GM18909 (cell line): ENCODE results near the gene SUPT6H.
"Not testable (repeated sequence)": the region's sequence is repeated elsewhere in the genome, so short reads cannot be mapped to it uniquely, and the experiment has no call there.

Experiments
- ATAC-seq: cut with Tn5 transposase; IDR thresholded peaks from one replicate; pipeline ENCODE4 v1.9.1; 2021; ENCODE audit warnings: mild to moderate bottlenecking; ENCODE audit not compliant: unreplicated experiment, poor library complexity

Gene SUPT6H

DNA sequence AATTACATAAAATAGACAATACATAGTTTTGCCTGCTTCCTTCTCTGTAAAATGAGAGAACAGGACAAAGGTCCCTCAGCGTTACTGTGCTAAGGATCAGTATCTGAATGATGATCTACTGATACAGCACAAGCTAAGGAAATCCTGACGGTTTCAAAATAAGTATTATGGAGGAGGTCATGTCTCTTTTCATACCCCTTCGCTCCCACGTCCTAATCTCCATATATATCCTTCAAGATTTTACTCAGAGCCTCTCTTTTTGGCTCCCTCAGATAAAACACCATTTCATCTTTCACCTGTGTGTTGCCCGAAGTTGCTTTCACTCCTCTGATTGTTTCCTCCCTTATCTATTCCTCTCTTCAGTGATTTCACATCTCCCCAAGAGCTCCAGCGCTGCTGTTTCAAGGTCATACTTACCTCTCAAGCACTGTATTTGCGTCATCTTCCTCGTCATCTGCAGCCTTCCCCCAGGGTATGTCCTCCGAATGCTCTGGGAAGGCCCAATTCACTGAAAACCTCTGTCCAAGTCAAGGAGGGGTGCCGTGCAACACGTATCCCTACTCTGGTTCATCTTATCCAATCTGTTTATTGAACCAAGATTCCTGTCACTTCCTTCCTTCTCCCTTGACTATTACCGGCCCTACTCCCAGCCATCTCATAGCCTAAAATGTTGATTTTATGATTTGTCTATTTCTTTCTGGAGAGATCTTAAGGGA lies 15.8 kb upstream of the SUPT6H start:
- no peak for ATAC-seq

DNA sequence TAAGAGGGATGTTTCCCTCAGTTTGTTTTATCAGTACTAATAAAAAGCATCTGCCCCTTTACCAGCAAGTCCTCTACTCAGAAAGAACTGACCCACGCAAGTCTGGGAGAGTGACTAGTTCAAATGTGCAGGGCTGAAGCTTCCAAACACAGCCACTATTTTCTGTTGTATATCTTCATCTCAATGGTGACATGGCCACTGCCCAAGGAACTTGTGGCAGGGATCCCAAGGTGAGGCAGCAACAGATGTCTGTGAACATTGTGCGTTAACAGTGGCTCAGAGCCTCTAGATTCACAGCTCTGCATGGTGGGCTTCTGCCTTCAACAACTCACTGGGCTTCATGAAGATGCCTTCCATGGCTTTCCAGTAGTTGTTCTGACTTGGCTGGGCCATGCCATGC lies 13.3 kb upstream of the SUPT6H start:
- ATAC-seq = no peak

DNA sequence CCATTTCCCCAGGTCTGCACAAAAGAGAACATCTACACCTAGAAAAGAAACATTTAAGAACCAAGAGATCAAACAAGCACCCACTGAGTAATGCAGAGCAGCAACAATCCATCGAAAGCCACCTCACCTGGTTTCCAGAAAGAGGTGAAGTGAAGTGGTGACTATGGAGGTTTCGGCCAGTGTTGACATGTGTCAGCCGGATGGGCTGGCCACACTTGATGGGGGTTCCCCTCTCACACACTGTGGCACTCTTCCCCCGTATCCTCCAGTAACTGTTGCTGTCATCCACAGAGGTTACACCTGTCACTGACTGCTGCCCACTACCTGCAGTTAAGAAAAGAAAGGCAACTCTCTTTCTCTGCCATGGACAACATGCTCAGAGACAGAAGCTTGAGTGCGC lies 6.8 kb upstream of the SUPT6H start:
- no peak for ATAC-seq

DNA sequence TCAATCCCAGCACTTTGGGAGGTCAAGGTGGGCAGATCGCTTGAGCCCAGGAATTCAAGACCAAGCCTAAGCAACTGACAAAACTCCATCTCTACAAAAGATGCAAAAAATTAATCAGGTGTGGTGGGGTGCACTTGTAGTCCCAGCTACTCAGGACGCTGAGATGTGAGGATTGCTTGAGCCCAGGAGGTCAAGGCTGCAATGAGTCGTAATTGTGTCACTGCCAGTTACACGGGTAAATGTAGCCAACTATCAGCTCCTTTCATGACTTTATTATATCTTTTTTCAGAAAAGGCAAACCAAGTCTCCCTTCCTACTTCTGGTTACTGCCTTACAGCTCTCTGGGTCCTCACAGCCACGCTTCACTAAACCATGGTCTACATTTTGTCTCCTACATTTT lies 4.2 kb upstream of the SUPT6H start:
- ATAC-seq = no peak

DNA sequence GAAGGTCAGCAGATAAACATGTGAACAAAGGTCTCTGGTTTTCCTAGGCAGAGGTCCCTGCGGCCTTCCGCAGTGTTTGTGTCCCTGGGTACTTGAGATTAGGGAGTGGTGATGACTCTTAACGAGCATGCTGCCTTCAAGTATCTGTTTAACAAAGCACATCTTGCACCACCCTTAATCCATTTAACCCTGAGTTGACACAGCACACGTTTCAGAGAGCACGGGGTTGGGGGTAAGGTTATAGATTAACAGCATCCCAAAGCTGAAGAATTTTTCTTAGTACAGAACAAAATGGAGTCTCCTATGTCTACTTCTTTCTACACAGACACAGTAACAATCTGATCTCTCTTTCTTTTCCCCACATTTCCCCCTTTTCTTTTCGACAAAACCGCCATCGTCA lies 3.7 kb upstream of the SUPT6H start:
- ATAC-seq = not testable (repeated sequence)

DNA sequence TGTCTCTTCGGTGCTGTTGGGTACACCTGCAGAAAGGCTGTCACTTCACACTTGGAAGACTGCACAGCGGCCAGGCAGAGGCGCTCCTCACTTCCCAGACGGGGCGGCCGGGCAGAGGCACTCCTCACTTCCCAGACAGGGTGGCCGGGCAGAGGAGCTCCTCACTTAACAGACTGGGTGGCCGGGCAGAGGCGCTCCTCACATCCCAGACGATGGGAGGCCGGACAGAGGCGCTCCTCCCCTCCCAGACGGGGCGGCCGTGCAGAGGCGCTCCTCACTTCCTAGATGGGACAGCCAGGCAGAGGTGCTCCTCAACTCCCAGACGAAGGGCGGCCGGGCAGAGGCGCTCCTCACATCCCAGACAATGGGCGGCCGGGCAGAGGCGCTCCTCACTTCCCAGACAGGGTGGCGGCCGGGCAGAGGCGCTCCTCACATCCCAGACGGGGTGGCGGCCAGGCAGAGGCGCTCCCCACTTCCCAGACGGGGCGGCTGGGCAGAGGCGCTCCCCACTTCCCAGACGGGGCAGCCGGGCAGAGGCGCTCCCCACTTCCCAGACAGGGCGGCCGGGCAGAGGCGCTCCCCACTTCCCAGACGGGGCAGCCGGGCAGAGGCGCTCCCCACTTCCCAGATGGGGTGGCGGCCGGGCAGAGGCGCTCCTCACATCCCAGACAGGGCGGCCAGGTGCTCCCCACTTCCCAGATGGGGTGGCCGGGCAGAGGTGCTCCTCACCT lies 3.1 kb upstream of the SUPT6H start:
- ATAC-seq = not testable (repeated sequence)

DNA sequence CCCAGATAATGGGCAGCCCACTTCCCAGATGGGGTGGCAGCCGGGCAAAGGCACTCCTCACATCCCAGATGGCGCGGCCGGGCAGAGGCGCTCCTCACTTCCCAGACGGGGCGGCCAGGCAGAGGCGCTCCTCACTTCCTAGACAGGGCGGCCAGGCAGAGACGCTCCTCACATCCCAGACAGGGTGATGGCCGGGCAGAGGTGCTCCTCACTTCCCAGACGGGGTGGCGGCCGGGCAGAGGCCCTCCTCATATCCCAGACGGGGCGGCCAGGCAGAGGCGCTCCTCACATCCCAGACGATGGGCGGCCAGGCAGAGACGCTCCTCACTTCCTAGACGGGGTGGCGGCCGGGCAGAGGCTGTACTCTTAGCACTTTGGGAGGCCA lies 2.5 kb upstream of the SUPT6H start:
- not testable (repeated sequence) for ATAC-seq

DNA sequence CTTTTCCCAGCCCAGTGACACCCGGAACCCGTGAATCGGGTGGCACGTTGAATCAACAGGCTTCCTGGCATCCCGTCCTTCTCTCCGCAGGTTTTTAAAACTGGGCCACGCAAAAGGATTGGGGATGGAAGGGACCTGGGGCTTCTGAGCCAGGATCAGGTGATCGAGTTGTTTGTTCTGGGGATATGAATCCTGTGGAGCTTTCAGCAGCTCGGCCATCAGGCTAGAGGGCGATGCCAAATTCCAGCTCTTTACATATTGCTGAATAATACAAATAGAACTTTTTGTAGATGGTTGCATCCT lies 473 bp downstream of the SUPT6H start:
- no peak for ATAC-seq

DNA sequence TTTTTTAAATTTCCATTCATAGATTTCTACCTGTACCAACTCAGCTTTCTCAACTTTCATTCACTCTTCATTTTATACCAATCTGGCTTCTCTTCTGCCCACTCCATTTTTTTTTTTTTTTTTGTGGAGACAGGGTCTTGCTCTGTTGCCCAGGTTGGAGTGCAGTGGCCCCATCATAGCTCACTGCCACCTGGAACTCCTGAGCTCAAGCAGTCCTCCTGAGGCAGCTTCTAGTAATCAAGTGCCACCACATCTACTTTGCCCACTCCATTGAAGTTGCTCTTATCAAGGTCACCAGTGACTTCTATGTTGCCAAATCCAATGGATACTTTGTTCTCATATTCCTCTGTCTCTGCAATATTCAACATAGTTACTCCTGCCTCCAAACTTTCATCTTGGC lies 1.7 kb downstream of the SUPT6H start:
- ATAC-seq = no peak

DNA sequence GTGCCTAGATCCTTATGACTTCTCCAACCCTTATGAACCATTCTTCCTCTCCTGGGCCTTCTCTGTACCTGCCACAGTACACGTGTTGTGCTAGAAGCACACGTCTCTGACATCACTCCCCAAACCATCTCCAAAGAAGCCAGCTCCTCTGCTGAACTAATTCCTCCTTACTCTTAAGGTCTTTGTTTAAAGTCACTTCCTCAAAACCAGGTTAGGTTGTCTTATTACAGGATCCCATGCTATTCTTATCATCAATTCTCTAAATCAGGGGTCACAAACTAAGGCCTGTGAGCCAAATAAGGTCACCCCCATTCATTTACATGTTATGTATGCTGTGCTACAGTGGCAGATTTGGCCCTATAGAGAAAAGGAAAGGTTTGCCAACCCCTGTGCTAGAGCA lies 4.0 kb downstream of the SUPT6H start:
- ATAC-seq = no peak

DNA sequence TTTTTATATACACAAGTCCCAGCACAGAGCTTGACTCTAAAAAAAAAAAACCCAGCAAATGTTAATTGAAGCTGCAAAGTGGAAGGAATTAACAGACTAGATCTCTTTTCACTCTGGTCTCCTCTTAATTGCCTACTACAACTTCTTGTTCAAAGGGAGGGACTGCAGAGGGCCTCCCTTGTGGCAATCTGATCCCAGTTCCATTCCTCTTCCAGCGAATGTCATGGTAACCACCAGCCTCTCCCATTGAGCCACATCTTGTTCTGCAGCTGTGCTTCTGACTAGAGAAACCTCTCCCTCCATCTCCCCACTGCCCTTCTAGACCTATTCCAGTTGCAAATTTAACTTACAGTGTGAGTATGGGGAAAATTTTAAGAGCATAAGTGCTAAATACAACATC lies 5.9 kb downstream of the SUPT6H start:
- no peak for ATAC-seq

DNA sequence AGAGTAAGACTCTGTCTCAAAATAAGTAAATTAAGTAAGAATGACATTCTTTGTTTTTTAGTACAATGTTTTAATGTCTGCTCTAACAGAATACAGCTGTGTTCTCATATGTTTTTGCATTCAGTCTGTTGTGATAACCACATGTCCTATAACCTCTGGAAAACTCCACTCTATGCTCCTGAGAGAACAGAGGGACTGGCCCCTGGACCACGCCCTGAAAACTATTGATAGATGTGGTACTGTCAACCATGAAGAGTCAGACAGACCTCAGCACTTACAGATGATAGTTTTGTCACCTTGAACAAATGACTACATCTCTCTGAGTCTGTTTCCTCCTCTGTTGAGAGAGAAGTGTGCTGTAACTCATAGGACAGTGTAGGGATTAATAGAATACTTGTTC lies 7.9 kb downstream of the SUPT6H start:
- no peak for ATAC-seq

DNA sequence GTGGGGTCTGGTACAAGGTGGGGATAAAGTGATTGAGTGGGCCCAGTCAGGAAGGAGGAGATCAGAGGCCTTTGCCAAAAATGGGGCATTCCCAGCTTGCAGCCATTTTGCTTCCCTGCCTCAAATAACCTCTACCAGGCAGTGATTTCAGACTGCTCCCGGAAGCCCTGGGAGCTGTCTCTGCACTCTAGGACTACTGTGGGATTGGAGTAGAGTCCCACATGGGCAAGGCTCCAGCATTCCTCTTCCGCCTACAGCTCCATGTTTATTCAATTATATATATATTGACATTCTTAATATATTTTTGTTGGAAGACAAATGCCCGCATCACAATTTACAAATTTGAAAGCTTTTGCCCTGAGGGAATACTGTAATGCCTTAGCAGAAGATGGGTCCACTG lies 13.5 kb downstream of the SUPT6H start:
- ATAC-seq = no peak

DNA sequence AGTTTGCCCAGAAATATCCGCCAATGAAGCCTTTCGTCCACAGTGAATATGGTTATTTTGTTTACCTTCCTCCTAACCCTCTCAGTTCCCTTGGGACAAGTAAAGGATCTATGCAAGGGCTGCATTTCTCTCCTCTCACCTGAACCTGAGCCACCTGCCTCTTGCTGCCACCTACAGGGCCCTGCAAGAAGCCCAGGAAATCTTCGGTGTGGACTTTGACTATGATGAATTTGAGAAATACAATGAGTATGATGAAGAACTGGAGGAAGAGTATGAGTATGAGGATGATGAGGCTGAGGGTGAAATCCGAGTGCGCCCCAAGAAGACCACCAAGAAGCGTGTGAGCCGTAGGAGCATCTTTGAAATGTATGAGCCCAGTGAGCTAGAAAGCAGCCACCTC lies 14.0 kb downstream of the SUPT6H start:
- ATAC-seq = no peak

DNA sequence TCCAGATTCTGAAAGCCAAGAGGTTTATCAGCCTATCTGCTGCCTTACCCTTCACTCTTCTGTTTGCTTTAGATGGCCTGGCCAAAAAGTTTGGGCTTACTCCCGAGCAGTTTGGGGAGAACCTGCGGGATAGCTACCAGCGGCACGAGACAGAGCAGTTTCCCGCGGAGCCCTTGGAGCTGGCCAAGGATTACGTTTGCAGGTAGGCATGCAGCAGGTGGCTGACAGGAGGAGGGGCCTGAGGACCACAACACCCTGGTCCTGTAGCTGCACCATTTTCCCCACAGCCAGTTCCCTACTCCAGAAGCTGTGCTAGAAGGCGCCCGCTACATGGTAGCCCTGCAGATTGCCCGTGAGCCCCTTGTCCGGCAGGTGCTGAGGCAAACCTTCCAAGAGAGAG lies 20.6 kb downstream of the SUPT6H start:
- no peak for ATAC-seq

DNA sequence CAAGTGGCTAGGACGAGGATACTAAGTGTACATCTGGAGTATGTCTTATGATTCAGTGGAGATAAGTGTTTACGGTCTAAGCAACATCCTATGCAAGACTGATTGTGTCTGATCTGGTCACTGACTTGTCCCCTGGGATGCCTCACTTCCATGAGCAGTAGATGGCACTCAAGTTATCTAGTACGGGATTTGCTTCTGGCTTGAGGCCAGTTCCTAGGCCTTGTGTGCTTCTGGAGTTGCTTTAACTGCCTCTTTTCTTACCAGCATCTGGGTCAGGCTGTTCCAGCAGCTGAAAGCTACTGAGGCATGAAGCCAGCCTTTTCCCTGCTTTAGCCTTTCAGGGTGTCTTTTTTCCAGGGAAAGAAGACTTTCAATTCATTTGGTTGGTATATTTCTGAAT lies 23.0 kb downstream of the SUPT6H start:
- ATAC-seq = no peak

DNA sequence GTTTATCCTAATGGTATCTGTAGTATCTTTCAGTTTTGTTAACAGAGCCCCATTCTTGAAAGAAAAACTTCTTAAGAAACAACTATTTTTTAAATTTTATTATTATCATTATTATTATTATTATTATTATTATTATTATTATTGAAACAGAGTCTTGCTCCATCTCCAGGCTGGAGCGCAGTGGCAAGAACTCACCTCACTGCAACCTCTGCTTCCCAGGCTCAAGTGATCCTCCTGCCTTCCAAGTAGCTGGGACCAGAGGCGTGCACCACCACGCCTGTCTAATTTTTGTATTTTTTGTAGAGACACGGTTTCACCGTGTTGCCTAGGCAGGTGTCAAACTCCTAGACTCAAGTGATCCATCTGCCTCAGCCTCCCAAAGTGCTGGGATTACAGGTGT lies 23.4 kb downstream of the SUPT6H start:
- ATAC-seq = no peak

DNA sequence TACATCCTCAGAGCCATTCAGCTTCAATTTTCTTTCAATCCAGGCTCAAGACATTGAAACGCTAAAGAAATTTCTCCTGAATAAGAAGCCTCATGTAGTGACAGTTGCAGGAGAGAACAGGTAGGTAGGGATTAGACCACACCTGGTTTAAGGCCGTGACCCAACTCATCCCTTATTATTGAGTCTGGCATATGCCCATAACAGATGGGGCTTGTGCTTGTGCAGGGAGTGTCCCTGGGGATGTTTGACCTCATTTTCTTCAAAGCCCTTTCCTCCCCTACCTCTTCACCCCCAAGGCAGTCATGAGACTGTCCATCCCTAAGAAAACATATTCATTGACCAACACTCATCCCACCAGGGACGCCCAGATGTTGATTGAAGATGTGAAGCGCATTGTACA lies 24.3 kb downstream of the SUPT6H start:
- ATAC-seq = no peak

DNA sequence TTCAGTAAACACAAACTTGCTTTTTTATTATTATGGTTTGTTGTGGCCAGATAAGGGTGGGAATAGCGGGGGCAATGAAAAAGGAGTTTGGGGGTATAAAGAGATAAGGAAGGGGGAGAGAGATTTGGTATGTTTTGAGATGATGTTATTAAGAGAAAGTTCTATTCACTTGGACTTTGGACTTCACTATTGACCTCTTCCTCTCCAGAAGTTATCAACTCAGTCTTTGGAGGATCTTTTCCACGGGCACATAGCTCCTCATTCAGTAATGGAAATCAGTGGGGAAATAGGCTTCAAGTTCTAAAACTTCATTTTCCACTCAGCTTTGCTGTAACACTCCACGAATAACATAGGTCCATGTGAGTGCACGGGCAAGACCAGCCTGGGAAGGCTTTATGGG lies 26.5 kb downstream of the SUPT6H start:
- no peak for ATAC-seq

DNA sequence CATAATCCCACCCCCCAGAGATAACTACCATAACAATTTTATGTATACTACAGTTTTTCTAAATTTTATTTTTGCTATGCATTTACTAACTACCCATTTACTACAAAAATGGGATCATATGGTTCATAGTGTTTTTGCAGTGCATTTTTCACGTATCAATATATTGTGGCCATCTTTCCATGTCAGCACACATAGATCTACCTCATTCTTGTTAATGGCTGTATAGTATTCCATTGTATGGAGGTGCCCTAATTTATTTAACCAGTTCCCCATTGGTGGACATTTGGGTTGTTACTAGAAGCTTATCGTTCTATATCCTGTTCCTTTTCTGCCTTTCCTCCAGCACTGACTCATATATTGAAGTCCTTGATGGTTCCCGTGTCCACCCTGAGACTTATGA lies 27.0 kb downstream of the SUPT6H start:
- ATAC-seq = no peak

DNA sequence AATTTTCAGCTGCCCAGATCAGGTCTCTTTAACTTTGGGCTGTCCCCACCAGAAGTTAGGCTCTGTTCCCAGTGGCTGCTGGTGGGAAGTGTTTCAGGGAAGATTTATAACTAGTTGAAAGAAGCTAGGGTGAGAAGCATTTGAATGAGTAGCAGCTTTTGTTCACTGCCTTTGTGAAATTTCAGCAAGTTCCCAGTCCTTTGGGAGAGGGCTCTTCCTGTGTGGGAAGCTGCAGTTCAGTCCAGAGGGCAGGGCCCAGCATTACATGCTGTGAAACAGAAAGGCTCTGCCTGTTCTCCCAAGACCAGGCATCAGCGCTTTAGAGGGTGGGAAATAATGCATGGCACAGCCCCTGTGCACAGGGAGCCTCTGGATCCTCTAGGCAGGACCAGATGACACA lies 31.9 kb downstream of the SUPT6H start:
- ATAC-seq = no peak

DNA sequence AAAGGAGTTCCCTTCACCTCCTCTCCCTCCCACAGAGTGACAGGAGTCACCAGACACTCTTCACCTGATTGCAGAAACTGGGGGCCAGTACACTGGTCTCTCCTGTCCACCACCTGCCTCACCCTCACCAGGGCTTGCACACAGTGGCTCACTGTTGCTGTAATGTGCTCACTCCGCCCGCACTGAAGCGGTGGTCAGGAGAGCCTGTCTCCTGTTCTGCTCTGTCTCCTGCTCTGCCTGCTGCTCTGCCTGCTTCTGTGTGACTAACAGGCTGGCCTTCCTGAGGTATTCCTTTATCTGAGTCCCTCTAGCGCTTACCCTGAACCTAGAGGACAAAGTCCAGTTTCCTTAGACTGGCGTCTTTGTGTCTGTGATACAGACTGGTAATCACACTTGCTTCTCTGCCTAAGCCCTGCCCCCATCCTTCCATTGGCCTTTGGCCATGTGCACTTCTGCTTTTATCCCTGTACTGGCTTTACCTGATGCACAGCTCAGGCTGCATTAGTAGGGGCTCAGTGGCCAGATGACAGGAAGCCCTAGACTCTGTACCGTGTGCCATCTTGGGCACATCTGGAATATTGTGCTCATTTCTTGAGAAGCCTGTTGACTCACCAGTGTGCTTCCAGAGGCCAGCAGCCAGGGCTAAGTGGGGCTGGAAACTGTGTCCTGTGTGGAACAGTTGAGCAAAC lies 36.4 kb downstream of the SUPT6H start:
- ATAC-seq = no peak
